Neural cell (in vitro differentiated cells): ENCODE data around the gene HS6ST2. TPM values are rescaled to one million over a fixed set of nuclear protein-coding genes. Genes with fewer than 3 reads are reported as not detected.

ENCODE experiments used
- H2AFZ ChIP-seq: fragments of 200-600, 300-800 bp; sonication (generic), shearing (Covaris generic); 2 replicates; pipeline ENCODE4 v1.6.0; 2014; ENCODE audit warnings: low read depth, mild to moderate bottlenecking, antibody characterized with exemption, low read length, moderate library complexity
- H3F3A ChIP-seq: fragments of 200-600 bp; shearing (Covaris generic); 2 replicates; pipeline ENCODE4 v1.6.1; 2016; ENCODE audit warnings: mild to moderate bottlenecking, moderate library complexity, mixed read lengths, antibody characterized with exemption, low read length; ENCODE audit not compliant: insufficient read depth, poor library complexity, severe bottlenecking
- H3K27ac ChIP-seq: fragments of 200-600, 300-800 bp; sonication (generic), shearing (Covaris generic); 2 replicates; pipeline ENCODE4 v1.5.1; 2014; ENCODE audit warnings: mild to moderate bottlenecking, low read length, moderate library complexity
- H3K27me3 ChIP-seq: fragments of 300-800, 200-600 bp; sonication (generic), shearing (Covaris generic); 2 replicates; pipeline ENCODE4 v1.6.0; 2014; ENCODE audit warnings: mild to moderate bottlenecking, low read depth, low read length, moderate library complexity; ENCODE audit not compliant: insufficient read depth
- H3K36me3 ChIP-seq: fragments of 300-800, 200-600 bp; sonication (generic), shearing (Covaris generic); 2 replicates; pipeline ENCODE4 v1.5.1; 2014; ENCODE audit warnings: mild to moderate bottlenecking, antibody characterized with exemption, low read length, moderate library complexity; ENCODE audit not compliant: insufficient read depth
- H3K4me2 ChIP-seq: fragments of 300-800, 200-600 bp; sonication (generic), shearing (Covaris generic); 2 replicates; pipeline ENCODE4 v1.6.0; 2014; ENCODE audit warnings: mild to moderate bottlenecking, low read length
- H3K4me3 ChIP-seq: fragments of 300-800, 200-600 bp; sonication (generic), shearing (Covaris generic); 2 replicates; pipeline ENCODE4 v1.5.1; 2014; ENCODE audit warnings: mild to moderate bottlenecking, low read length, moderate library complexity
- H3K79me2 ChIP-seq: fragments of 200-600 bp; shearing (Covaris generic); replicated peaks from 2 replicates; pipeline ENCODE4 v1.6.0; 2014; ENCODE audit warnings: mild to moderate bottlenecking, low read length, moderate library complexity; ENCODE audit not compliant: insufficient read depth
- H3K9ac ChIP-seq: fragments of 300-800, 200-600 bp; sonication (generic), shearing (Covaris generic); 2 replicates; pipeline ENCODE4 v1.6.1; 2016; ENCODE audit warnings: mild to moderate bottlenecking, low read length, mixed read lengths
- H3K9me2 ChIP-seq: fragments of 200-600 bp; shearing (Covaris generic); 2 replicates; pipeline ENCODE4 v1.6.1; 2016; ENCODE audit warnings: mild to moderate bottlenecking, low read length, mixed read lengths; ENCODE audit not compliant: insufficient read depth
- H3K9me3 ChIP-seq: fragments of 200-600, 300-800 bp; sonication (generic), shearing (Covaris generic); 2 replicates; pipeline ENCODE4 v1.6.1; 2016; ENCODE audit warnings: mild to moderate bottlenecking, mixed run types, low read length, moderate library complexity, mixed read lengths
- H4K20me1 ChIP-seq: fragments of 200-600 bp; shearing (Covaris generic); 2 replicates; pipeline ENCODE4 v1.6.1; 2016; ENCODE audit warnings: mild to moderate bottlenecking, mixed run types; ENCODE audit not compliant: insufficient read depth
- EP300 ChIP-seq: fragments of 450-650 bp; conservative IDR thresholded peaks from 2 replicates; pipeline ENCODE4 v1.6.1; 2014; ENCODE audit warnings: antibody characterized with exemption, mild to moderate bottlenecking, moderate library complexity; ENCODE audit not compliant: poor library complexity, severe bottlenecking
- EZH2 ChIP-seq: fragments of 200-600, 300-800 bp; shearing (Covaris generic), sonication (generic); IDR thresholded peaks from 2 replicates; pipeline ENCODE4 v1.6.1; 2014; ENCODE audit warnings: antibody characterized with exemption, low read length, borderline replicate concordance, mild to moderate bottlenecking; ENCODE audit not compliant: insufficient read depth, poor library complexity, severe bottlenecking
- MXI1 ChIP-seq: fragments of 450-650 bp; conservative IDR thresholded peaks from 2 replicates; pipeline ENCODE4 v1.6.1; 2014; ENCODE audit warnings: antibody characterized with exemption, mild to moderate bottlenecking; ENCODE audit not compliant: poor library complexity, severe bottlenecking
- POLR2AphosphoS5 ChIP-seq: IDR thresholded peaks from 2 replicates; pipeline ENCODE4 v1.6.1; 2012
- RAD21 ChIP-seq: fragments of 450-650 bp; conservative IDR thresholded peaks from 2 replicates; pipeline ENCODE4 v1.6.1; 2014; ENCODE audit warnings: antibody characterized with exemption, mild to moderate bottlenecking, moderate library complexity
- SMC3 ChIP-seq: fragments of 450-650 bp; conservative IDR thresholded peaks from 2 replicates; pipeline ENCODE4 v1.6.1; 2014; ENCODE audit warnings: antibody characterized with exemption, mild to moderate bottlenecking, moderate library complexity; ENCODE audit not compliant: poor library complexity
- TAF1 ChIP-seq: IDR thresholded peaks from 2 replicates; pipeline ENCODE4 v1.6.1; 2012; ENCODE audit warnings: low read depth
- polyA plus RNA-seq: library from polyadenylated mRNA; depleted of rRNA; stranded (reverse); fragments of >200 nt; gene quantifications from 2 replicates; pipeline ENCODE4 v1.2.3, GENCODE V29; 2014
- TF ChIP-seq, protein P1 (sequence below): IDR thresholded peaks from 2 replicates; pipeline ENCODE4 v1.6.1; 2012; ENCODE audit warnings: borderline replicate concordance
- TF ChIP-seq, protein P2 (sequence below): fragments of 450-650 bp; IDR thresholded peaks from 2 replicates; pipeline ENCODE4 v1.5.1; 2014; ENCODE audit warnings: antibody characterized with exemption, mild to moderate bottlenecking, moderate library complexity; ENCODE audit not compliant: poor library complexity, severe bottlenecking

HS6ST2 gene
- polyA plus RNA-seq, 1 donor from 2014 or later = 43.0 TPM

DNA sequence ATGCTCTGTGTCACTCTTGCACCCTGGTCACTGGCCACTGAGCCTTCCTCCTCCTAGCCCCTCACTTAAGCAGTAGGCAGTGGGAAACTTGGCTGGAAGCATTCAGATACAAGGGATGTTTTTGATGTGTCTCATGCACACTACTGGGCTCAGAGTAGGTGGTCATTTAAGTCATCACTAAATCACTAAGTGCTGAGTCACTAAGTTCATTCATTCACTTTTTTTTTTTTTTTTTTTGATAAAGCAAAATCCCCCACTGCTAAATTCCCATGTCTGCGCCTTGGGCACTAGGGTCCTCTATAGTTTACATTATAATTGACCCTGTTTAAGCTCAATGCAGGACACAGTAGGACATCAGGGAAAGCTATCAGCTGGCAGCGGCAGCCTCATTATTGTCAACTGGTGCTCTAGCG, 287.2 kb downstream of the HS6ST2 start:
- no peak overlapping the region for H2AFZ ChIP-seq
- H3K27ac ChIP-seq = no peak overlapping the region
- no peaks in the 10 kb centered on the region for H3K9me2 ChIP-seq
- no peaks in the 10 kb centered on the region for H3K9me3 ChIP-seq
- no peak overlapping the region for H3K4me2 ChIP-seq
- no peaks in the 10 kb centered on the region for H3F3A ChIP-seq
- H3K27me3 ChIP-seq = no peaks in the 10 kb centered on the region
- no peaks in the 10 kb centered on the region for H4K20me1 ChIP-seq
- no peak overlapping the region for H3K4me3 ChIP-seq
- H3K79me2 ChIP-seq = no peaks in the 10 kb centered on the region
- no peaks in the 10 kb centered on the region for H3K36me3 ChIP-seq
- no peak overlapping the region for H3K9ac ChIP-seq
- TF ChIP-seq POLR2AphosphoS5 (no peak), EP300 (no peak), SMC3 (no peak), TAF1 (no peak), MXI1 (no peak), RAD21 (no peak), EZH2 (no peak)
- TF ChIP-seq, protein P1, sequence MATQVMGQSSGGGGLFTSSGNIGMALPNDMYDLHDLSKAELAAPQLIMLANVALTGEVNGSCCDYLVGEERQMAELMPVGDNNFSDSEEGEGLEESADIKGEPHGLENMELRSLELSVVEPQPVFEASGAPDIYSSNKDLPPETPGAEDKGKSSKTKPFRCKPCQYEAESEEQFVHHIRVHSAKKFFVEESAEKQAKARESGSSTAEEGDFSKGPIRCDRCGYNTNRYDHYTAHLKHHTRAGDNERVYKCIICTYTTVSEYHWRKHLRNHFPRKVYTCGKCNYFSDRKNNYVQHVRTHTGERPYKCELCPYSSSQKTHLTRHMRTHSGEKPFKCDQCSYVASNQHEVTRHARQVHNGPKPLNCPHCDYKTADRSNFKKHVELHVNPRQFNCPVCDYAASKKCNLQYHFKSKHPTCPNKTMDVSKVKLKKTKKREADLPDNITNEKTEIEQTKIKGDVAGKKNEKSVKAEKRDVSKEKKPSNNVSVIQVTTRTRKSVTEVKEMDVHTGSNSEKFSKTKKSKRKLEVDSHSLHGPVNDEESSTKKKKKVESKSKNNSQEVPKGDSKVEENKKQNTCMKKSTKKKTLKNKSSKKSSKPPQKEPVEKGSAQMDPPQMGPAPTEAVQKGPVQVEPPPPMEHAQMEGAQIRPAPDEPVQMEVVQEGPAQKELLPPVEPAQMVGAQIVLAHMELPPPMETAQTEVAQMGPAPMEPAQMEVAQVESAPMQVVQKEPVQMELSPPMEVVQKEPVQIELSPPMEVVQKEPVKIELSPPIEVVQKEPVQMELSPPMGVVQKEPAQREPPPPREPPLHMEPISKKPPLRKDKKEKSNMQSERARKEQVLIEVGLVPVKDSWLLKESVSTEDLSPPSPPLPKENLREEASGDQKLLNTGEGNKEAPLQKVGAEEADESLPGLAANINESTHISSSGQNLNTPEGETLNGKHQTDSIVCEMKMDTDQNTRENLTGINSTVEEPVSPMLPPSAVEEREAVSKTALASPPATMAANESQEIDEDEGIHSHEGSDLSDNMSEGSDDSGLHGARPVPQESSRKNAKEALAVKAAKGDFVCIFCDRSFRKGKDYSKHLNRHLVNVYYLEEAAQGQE = no peak
- TF ChIP-seq, protein P2, sequence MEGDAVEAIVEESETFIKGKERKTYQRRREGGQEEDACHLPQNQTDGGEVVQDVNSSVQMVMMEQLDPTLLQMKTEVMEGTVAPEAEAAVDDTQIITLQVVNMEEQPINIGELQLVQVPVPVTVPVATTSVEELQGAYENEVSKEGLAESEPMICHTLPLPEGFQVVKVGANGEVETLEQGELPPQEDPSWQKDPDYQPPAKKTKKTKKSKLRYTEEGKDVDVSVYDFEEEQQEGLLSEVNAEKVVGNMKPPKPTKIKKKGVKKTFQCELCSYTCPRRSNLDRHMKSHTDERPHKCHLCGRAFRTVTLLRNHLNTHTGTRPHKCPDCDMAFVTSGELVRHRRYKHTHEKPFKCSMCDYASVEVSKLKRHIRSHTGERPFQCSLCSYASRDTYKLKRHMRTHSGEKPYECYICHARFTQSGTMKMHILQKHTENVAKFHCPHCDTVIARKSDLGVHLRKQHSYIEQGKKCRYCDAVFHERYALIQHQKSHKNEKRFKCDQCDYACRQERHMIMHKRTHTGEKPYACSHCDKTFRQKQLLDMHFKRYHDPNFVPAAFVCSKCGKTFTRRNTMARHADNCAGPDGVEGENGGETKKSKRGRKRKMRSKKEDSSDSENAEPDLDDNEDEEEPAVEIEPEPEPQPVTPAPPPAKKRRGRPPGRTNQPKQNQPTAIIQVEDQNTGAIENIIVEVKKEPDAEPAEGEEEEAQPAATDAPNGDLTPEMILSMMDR = no peak

DNA sequence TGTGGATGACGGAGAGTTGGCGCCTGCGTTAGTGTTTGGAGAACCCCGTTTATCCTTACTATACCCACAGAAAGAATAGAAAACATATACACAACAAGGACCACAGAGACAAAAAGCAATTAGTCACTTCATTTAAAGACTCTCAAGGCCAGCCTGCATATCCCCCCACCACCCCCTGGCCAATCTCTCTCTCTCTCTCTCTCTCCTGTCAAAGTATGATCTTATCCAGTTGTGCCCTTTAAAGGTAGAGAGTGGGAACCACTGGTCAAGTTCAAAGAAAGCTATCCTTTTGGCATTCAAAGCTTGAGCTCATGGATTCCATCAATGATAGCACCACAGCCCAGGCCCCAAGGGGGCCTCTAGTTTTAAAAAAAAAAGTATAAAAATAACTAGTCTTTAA, 289.3 kb downstream of the HS6ST2 start:
- TF ChIP-seq EP300 (no peak), EZH2 (no peak), TAF1 (no peak), SMC3 (no peak), MXI1 (no peak), POLR2AphosphoS5 (no peak), RAD21 (no peak)
- TF ChIP-seq, protein P1 = no peak
- TF ChIP-seq, protein P2 = no peak
- H3K9me3 ChIP-seq = no peaks in the 10 kb centered on the region
- H3K4me3 ChIP-seq = no peak overlapping the region
- H3K27me3 ChIP-seq = no peaks in the 10 kb centered on the region
- H3K9me2 ChIP-seq = no peaks in the 10 kb centered on the region
- H3F3A ChIP-seq = no peaks in the 10 kb centered on the region
- H4K20me1 ChIP-seq = no peaks in the 10 kb centered on the region
- H3K27ac ChIP-seq = no peak overlapping the region
- H2AFZ ChIP-seq = no peak overlapping the region
- no peak overlapping the region for H3K9ac ChIP-seq
- H3K79me2 ChIP-seq = no peaks in the 10 kb centered on the region
- no peak overlapping the region for H3K4me2 ChIP-seq
- H3K36me3 ChIP-seq = no peaks in the 10 kb centered on the region
